WERI-Rb-1 (cell line): ENCODE measurements around the gene BCL7C.
"Not testable (repeated sequence)": the region's sequence is repeated elsewhere in the genome, so short reads cannot be mapped to it uniquely, and the experiment has no call there.

Experiments
- DNase-seq: peaks from one replicate; pipeline ENCODE4 v3.0.0-alpha.2; 2020
- H3K27ac ChIP-seq: fragments of 250-450 bp; sonication (Bioruptor Pico); 2 replicates; pipeline ENCODE4 v1.5.1; 2020; ENCODE audit warnings: mild to moderate bottlenecking, moderate library complexity
- H3K27me3 ChIP-seq: fragments of 250-450 bp; sonication (Bioruptor Pico); 2 replicates; pipeline ENCODE4 v1.5.1; 2021; ENCODE audit warnings: mild to moderate bottlenecking, low read depth, moderate library complexity; ENCODE audit not compliant: insufficient read depth, severe bottlenecking
- H3K36me3 ChIP-seq: fragments of 250-450 bp; sonication (Bioruptor Pico); 2 replicates; pipeline ENCODE4 v1.5.1; 2020; ENCODE audit warnings: mild to moderate bottlenecking, moderate library complexity
- H3K4me3 ChIP-seq: 2 replicates; pipeline ENCODE4 v1.5.1; 2011; ENCODE audit warnings: low read depth, mild to moderate bottlenecking, control low read depth, low read length
- H3K9me3 ChIP-seq: fragments of 250-450 bp; sonication (Bioruptor Pico); 2 replicates; pipeline ENCODE4 v1.5.1; 2021; ENCODE audit warnings: mild to moderate bottlenecking, moderate library complexity; ENCODE audit not compliant: severe bottlenecking
- TF ChIP-seq, protein P1 (sequence below): IDR thresholded peaks from 2 replicates; pipeline ENCODE4 v1.5.1; 2011; ENCODE audit warnings: low read depth, mild to moderate bottlenecking, control low read depth, inconsistent platforms, low read length

The BCL7C gene

DNA sequence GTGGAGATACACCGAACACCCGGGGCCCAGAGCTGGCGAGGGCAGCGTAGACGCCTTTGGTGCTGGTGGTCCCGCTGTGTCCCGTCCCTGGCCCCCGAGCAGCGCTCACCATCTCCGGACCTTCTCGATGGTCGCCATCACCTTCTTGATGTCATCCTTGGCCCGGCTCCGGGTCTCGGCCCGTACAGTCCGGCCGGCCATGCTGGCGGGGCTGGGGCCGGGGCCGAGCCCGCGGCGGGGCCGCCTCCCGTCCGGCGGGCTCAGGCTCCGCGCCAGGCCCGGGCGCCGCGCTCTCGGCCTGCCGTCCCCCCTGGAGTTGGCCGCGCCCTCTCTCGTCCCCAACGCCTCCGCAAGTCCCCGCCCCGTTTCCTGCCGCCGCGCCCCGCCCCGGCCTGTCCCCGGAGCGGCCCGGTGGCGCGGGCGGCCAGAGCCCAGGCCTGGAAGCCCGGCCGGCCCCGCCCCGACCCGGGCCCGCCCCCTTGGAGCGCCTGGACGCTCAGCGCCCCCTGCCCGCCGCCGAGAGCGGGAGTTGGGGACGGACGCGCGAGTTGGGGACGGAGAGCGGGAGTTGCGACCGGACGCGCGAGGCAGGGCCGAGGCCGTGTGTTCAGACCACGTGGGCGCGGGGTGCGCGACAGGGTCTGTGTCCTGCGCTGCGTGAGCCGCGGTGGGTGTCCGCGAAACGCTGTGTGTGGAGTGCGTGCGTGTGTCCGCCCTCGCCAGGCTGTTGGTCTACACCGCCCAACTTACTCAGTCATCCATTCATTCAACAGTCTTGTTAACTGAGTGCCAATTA lies at the start of gene BCL7C:
Gene BCL7C, minus strand, starts transcription at position 334 of the 796 bp plus-strand sequence. Its CDS starts 133 bp downstream, at position 201.
- DNase-seq = peak; percentile 94
- Histone ChIP-seq H3K27me3 (no peaks in the 10 kb centered on the region), H3K36me3 (peaks cover 22% of the 10 kb centered on the region), H3K4me3 (peak within 1 kb of the TSS; percentile 89), H3K9me3 (no peaks in the 10 kb centered on the region), H3K27ac (peak within 1 kb of the TSS; percentile 62)
- TF ChIP-seq, protein P1, sequence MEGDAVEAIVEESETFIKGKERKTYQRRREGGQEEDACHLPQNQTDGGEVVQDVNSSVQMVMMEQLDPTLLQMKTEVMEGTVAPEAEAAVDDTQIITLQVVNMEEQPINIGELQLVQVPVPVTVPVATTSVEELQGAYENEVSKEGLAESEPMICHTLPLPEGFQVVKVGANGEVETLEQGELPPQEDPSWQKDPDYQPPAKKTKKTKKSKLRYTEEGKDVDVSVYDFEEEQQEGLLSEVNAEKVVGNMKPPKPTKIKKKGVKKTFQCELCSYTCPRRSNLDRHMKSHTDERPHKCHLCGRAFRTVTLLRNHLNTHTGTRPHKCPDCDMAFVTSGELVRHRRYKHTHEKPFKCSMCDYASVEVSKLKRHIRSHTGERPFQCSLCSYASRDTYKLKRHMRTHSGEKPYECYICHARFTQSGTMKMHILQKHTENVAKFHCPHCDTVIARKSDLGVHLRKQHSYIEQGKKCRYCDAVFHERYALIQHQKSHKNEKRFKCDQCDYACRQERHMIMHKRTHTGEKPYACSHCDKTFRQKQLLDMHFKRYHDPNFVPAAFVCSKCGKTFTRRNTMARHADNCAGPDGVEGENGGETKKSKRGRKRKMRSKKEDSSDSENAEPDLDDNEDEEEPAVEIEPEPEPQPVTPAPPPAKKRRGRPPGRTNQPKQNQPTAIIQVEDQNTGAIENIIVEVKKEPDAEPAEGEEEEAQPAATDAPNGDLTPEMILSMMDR = peak; percentile 52

DNA sequence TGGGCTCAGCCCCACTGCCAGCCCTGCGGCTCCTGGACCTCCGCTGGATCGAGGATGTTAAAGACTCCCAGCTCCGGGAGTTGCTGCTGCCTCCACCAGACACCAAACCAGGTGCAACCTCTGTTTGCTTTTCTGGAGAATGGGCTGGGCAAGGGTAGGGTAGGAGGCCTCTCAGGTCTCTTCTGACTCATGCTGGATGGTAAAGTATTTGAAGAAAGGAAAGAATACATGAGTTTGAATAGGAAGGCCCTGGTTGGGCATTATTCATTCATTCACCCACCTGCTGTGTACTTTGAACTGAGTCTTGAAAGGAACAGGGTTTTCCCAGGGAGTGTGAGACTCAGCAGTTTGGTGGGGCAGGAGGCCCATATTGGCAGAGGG lies 48.5 kb upstream of the BCL7C start:
- TF ChIP-seq, protein P1 = no peak
- Histone ChIP-seq H3K36me3 (peaks cover 28% of the 10 kb centered on the region), H3K27ac (peak overlapping the region; percentile 40), H3K27me3 (no peaks in the 10 kb centered on the region), H3K9me3 (no peaks in the 10 kb centered on the region), H3K4me3 (no peak overlapping the region)
- no peak for DNase-seq

DNA sequence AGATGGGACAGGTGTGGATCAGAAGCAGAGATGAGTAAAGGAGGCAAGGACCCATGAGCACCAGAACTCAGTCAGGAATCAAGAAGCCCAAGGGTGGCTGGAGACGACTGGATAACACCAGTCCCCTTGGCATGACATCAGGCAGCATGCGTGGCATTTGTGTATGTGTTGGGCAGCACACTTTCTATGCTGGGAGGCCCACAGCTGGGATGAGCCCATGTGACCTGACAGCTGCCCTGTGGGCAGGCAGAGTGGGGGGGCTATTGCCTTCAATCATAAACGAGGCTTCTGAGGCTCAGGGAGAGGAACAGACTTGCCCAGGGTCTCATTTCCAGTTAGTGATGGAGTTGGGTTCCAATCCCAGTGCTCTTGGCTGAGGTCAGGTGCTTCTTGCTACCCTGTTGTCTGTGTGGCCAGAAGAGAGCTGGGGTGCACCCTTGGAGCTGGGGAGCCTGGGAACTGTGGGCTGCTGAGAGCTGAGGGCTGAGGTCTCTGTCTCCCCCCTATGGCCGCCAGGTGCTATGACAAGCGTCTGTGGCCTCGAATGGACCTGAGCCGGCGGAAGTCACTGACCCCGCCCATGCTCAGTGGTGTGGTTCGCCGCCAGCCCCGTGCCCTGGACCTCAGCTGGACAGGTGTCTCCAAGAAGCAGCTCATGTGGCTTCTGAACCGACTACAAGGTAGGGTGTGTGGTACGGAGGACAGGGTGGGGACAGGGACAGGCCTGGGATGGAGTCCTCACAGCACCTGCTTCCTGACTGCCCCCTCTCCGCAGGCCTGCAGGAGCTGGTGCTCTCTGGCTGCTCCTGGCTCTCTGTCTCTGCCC lies 47.9 kb upstream of the BCL7C start:
- TF ChIP-seq, protein P1 = peak; percentile 98
- Histone ChIP-seq H3K36me3 (peaks cover 28% of the 10 kb centered on the region), H3K9me3 (no peaks in the 10 kb centered on the region), H3K27ac (peak overlapping the region; percentile 40), H3K27me3 (no peaks in the 10 kb centered on the region), H3K4me3 (no peak overlapping the region)
- peak; percentile 83 for DNase-seq

DNA sequence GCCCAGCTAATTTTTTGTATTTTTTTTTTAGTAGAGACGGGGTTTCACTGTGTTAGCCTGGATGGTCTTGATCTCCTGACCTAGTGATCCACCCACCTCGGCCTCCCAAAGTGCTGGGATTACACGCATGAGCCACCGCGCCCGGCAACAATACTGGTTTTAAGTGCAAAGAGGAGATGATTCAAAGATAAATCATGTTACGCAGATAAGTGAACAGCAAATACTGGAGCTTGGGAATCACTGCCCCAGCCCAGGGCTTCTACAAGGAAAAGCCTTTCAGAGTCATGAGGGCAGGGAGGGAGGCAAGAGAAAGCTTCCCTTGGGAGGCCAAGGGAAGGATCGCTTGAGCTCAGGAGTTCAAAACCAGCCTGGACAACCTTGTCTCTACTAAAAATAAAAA lies 45.7 kb upstream of the BCL7C start:
- DNase-seq, H3K9me3 ChIP-seq, H3K4me3 ChIP-seq, H3K27me3 ChIP-seq, H3K27ac ChIP-seq: not testable (repeated sequence)
- H3K36me3 ChIP-seq = peaks cover 24% of the 10 kb centered on the region

DNA sequence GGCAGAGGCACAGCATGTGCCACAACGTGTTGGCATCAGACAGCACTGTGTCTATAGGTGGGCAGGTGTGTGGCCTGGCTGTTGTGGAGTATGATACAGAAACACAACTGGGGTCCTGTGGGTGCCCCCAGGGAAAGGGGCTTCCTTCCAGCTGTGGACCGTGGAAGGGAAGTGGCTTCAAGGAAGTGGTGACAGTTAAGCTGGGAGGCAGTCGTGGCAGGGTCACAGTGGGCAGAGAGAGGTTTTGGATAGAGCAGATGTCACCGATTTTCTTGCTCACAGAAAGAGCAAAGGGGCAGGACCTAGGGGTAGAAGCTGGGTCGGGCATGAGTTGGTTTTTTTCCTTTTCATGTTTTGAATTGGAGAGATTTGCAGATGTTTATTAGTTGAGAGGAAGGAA lies 43.8 kb upstream of the BCL7C start:
- TF ChIP-seq, protein P1 = no peak
- Histone ChIP-seq H3K27ac (no peak overlapping the region), H3K27me3 (no peaks in the 10 kb centered on the region), H3K4me3 (no peak overlapping the region), H3K9me3 (no peaks in the 10 kb centered on the region), H3K36me3 (peaks cover 11% of the 10 kb centered on the region)
- DNase-seq = no peak
